Activated naive CD4-positive, alpha-beta T cell (primary cell): ENCODE measurements around the gene LRRC71.

ENCODE experiments used
- DNase-seq, 4 experiments: peaks; one replicate each; lab custom pipeline; 2025; lab: John Stamatoyannopoulos, UW

LRRC71 gene

DNA sequence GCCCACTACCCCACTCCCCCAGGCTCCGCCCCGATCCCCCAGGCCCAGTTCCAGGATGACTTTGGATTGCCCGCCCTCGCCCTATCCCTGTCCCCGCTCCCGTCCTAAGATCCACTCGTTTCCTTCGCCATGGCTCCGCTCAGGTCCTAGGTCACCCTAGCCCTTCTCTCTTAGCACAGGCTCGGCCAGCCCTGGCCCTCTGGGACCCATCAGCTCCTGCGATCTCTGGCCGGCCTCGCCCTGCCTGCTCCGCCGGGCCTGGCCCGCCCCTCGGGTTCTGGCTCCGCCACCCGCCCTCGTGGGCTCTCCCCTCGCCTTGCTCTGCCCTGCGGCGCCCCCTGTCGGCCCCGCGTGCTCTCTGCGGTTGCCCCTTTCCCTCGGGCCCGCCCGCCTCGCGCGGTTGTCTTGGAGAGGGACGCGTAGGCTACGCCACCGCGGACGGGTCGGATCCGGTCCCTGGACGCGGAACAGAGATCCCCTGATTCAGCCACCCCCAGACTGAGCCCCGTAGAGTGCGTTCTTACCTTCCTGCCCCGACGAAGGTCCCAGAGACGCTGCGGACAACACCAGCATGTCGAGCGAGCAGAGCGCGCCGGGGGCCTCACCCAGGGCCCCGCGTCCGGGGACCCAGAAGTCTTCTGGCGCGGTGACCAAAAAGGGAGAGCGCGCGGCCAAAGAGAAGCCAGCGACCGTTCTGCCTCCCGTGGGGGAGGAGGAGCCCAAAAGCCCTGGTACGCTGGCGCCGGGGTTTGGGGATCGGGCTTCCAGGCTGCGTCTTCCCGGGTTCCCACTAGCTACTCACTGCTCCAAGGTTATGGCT, at the start of gene LRRC71:
TSS of gene LRRC71 (plus strand) at position 400 of the 820 bp plus-strand sequence. CDS start at position 572, 172 bp downstream.
- peak; percentile 13 to 52 (median 34) for DNase-seq

GRCh38 chr1:156873659-156874058, 46.8 kb upstream of the LRRC71 start:
- no peak for DNase-seq

DNA sequence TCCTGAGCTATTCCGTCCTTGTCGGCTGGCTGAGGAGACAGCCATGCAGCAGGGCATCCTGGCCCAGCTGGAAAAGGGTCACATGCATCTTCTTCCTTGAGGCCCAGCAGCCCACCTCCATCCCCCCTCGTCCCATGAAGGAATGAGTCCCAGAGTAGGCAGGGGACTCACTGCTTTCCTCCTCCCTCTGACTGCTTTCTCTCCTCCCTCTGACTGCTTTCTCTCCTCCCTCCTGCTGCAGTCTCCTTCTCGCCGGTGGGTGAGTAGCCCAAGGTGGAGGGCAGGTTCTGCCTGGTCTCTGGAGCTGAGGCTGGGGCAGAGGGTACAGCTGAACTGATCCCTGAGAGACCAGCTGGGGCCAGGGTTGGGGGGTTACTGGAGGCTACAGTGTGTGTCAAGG, 46.3 kb upstream of the LRRC71 start:
- DNase-seq = no peak

DNA sequence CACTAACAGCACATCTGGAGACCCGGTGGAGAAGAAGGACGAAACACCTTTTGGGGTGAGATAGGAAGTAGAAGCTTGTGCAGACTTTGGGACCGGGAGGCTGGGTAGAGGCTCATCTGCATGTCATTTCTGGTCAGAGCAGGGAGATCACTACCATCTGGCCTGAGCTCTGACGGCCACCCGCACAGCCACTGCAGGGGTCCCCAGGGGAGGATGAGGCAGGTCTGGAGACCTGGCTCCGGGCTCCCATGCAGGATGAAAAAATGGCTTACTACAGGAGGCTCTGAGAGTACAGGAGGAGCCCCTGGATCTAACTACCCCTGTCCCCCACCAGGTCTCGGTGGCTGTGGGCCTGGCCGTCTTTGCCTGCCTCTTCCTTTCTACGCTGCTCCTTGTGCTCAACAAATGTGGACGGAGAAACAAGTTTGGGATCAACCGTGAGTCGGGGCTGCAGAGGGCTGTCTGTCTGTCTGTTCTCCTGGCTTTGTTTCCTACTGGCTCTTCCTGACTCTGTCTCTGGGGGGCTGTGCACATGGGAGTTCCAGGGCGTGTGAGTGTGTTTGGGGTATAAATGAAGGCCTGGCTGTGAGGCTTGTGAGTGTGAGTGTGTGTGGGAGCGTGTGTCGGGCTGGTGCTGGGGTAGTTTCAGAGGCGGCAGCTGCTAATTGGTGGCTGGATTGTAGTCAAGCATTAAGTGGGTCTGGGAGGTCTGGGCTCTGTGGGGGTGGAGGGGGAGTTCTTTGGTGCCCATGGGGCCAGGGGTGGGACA, 45.7 kb upstream of the LRRC71 start:
- no peak for DNase-seq

- DNase-seq = no peak
Observed at GRCh38 chr1:156875341-156875615, 45.2 kb upstream of the LRRC71 start.

GRCh38 chr1:156876281-156876680, 44.2 kb upstream of the LRRC71 start:
- DNase-seq = no peak

- DNase-seq = no peak
Observed at GRCh38 chr1:156877433-156878170, 42.8 kb upstream of the LRRC71 start.

GRCh38 chr1:156879876-156880275, 40.6 kb upstream of the LRRC71 start:
- DNase-seq = no peak

GRCh38 chr1:156880473-156880872, 40.0 kb upstream of the LRRC71 start:
- no peak for DNase-seq

DNA sequence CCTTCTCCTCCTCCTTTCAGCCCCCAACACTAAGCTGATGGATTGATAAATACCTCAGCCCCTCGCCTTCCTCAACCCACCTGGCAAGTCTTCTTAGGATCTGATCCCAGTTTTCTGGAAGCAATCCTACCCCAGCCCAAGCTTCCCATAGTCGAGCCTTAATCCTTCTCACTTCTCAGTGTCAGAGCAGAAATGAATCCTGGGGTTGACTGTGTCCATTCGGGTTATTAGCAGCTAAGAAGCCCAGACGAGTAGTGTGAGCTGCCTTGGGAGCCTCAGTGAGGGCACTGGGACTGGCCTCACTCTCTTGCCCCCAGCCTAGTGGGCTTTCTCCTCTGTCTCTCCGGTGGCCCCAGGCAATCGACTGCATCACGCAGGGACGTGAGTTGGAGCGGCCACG, 39.3 kb upstream of the LRRC71 start:
- DNase-seq = no peak

GRCh38 chr1:156881663-156882062, 38.8 kb upstream of the LRRC71 start:
- DNase-seq = no peak

DNA sequence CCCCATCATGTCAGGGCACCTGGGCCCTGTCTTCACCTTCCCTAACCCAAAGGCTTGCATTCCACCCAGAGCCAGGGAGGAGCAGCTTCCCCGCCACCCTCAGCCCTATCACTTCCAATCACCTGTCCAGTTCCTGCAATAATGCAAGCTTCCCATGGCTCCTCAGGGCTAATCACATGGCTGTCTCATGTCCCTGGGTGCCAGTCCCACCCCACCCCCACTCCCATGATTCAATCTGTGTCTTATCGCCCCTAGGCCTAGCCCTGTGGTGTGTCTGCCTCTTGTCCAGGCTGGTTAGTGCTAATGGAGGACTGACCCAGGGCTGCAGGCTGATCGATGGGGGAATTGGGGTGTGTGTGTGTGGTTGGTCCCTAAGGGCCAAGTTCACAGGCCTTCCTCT, 37.9 kb upstream of the LRRC71 start:
- DNase-seq = no peak

DNA sequence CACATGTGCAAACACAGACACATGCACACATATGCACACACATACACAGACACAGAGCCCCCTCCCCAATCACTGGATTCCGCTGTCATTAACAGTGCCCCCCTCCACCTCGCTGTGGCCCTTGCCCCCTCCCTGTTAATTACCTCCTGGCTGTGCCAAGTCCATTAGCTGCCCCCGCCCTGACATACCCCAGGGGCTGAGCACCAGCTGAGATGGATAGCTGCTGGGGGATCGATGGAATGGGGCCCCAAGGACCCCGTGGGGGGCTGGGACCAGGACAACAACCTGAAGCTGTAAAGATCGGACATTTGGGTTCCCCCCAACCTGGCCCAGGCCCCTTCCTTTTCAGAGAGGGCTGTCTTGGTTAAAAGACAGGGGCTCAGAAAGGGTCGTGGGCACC, 36.5 kb upstream of the LRRC71 start:
- no peak for DNase-seq

DNA sequence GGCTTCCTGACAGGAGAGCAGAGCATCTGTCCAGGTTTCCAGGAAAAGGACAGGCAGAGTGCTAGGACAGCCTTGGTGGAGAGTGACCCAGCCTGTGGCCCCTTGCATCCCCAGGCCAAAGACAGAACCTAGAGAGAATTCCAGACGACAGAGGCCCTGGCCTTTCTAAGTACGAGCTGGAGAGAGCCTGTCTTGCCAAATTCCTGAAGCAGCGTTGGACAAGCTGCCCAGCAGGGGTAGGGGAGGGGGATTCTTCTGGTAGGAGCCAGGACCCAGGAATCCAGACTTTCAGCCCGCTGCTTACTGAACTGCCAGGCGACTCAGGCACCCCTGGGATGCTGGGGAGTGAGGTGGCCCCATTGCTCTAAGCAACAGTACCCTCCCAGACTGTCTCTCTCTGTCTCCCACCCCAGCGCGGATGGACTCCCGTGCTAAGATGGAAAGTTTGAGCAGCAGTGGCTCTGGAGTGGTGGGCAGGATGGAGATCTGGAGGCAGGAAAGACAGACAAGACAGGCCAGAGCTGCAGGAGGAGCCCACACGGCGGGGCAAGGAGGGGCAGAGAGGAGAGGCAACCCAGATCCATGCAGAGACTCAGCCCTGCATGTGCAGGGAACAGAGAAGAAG, 35.8 kb upstream of the LRRC71 start:
- DNase-seq = no peak

DNA sequence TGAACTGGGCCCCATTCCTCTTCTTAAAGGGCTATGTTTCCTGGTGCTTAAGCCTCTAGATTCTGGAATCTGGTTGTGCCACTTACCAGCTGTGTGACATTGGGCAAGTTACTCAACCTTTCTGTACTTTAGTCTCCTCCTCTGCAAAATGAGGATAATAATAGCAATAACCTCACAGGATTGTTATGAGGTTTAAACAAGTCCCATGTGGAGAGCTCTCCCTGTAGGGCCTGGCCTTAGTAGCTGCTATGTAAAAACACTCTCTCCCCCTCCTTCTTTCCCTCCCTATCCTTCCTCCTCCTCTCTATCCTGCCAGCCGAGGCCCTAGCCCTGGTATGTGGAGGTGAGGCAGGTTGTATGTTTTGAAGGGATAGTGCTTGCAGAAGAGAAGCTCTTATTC, 35.1 kb upstream of the LRRC71 start:
- DNase-seq = no peak

- DNase-seq = no peak
Observed at GRCh38 chr1:156885880-156886355, 34.5 kb upstream of the LRRC71 start.

GRCh38 chr1:156886583-156887281, 33.7 kb upstream of the LRRC71 start:
- DNase-seq = no peak

GRCh38 chr1:156887317-156887716, 33.1 kb upstream of the LRRC71 start:
- no peak for DNase-seq

DNA sequence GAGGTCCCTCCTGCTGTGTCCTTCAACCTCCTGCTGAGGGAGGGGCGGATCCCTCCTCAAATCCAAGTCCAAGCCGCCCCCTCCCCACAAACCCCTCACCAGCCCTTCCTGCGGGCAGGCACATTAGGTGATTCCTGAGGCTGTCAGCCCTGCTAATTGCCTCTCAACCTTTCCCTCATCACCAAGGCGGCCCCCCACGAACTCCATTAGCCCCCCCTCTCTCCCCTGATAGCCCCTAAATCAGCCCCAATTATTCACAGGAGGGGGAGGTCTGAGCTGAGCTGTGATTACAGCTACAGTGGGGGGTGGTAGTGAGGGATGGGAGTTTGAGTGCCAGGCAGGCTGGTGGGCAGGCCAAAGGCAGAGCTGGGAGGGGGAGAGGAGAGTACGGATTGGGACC, 32.7 kb upstream of the LRRC71 start:
- DNase-seq = no peak

DNA sequence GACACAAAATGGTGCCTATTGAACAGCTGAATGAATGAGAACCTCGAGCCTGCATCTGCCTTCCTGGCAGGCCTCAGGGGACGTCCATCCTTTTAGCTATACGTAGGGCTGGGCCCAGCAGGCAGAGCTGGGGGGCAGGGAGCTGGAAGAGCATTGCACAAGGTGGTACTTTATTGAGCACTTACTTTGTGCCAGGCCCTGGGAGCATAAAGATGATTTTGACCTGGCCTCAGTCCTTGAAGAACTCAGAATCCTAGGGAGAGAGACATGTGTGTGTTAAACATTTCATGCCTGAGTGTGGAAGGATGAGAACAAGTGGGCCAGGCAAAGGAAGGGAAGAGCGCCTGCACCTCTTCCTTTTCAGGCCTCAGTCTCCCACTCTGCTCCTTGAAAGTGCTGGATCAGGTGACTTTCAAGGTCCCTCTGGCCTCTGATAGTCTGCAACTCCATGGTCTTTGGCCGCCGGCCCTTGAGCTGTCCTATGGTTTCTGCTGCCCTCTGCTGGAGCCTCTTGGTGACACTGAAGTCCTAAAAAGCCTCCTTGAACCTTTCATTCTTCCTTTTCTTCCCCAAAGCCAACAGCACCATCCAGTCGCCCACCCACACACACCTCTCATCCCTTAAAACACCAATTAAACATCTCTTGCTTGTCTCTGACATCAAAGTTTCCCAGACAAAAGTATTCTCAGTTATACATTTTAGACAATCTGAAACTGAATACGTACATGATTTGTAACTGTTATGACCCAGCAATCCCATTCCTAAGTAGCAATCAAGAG, 30.4 kb upstream of the LRRC71 start:
- peak in 2 of 4 experiments; percentile 14 to 31 for DNase-seq
